Esophagus squamous epithelium (tissue), 5 donors: ENCODE data around the gene GNPDA2. TPM values are rescaled to one million over a fixed set of nuclear protein-coding genes. Genes with fewer than 3 reads are reported as not detected.

ENCODE experiments used
- DNase-seq: peaks from one replicate; lab custom pipeline; 2025; lab: John Stamatoyannopoulos, UW
- H3K27ac ChIP-seq, 4 donors: fragments of 200-600 bp; sonication (generic); one replicate each; pipeline ENCODE4 v1.5.1; 2016 to 2019; ENCODE audit warnings: mild to moderate bottlenecking in 1 of 4
- H3K27me3 ChIP-seq, 4 donors: fragments of 200-600 bp; sonication (generic); 1 replicate in 3 of 4; 2 replicates in 1 of 4; pipeline versions ENCODE4 v1.5.1 to v1.6.0; 2017 to 2021; ENCODE audit warnings: antibody characterized with exemption in 1 of 4
- H3K36me3 ChIP-seq, 3 donors: fragments of 200-600 bp; sonication (generic); one replicate each; pipeline ENCODE4 v1.5.1; 2016 to 2019
- H3K4me1 ChIP-seq, 3 donors: fragments of 200-600 bp; sonication (generic); one replicate each; pipeline ENCODE4 v1.5.1; 2017 to 2019
- H3K4me3 ChIP-seq, 4 donors: fragments of 200-600 bp; sonication (generic); 1 replicate in 3 of 4; 2 replicates in 1 of 4; pipeline ENCODE4 v1.5.1; 2016 to 2019; ENCODE audit warnings: mild to moderate bottlenecking in 2 of 4, moderate library complexity in 1 of 4
- H3K9me3 ChIP-seq, 3 donors: fragments of 200-600 bp; sonication (generic); one replicate each; pipeline ENCODE4 v1.5.1; 2016 to 2019
- CTCF ChIP-seq, 6 experiments: fragments of 450-650 bp in 4 of 6; fragments of 200-600 bp in 2 of 6; sonication (generic) in 2 of 6; IDR thresholded peaks; one replicate each; pipeline ENCODE4 v1.5.1; 2016 to 2019; ENCODE audit warnings: antibody characterized with exemption in 6 of 6, mild to moderate bottlenecking in 4 of 6, moderate library complexity in 4 of 6
- POLR2A ChIP-seq, 4 donors: fragments of 450-650 bp; IDR thresholded peaks; one replicate each; pipeline ENCODE4 v1.6.1; 2017; ENCODE audit warnings: antibody characterized with exemption in 4 of 4, mild to moderate bottlenecking in 4 of 4, moderate library complexity in 3 of 4
- WGBS, 2 donors: methylation state at CpG; one replicate each; pipeline ENCODE4 v1.1.5; 2018; 5-methylcytosine and 5-hydroxymethylcytosine counted together
- intact Hi-C: fragments of 100-400 bp; cut with DNase I; formaldehyde crosslinking; loops from one replicate; pipeline ENCODE4 v1.15.0; 2022
- total RNA-seq, 4 donors: library from RNA; depleted of rRNA; stranded (reverse); fragments of >200 nt; gene quantifications; one replicate each; pipeline ENCODE4 v1.1.0, GENCODE V29; 2016
- donor health status: DM: yes; HTN: yes; CAD: no.

GNPDA2 gene
- total RNA-seq, 4 donors from 2014 or later: 4.0 to 15.4 (median 10.4) TPM

- TF ChIP-seq POLR2A (IDR thresholded peaks at IDR 0.05): no peak
- no peak for TF ChIP-seq CTCF (IDR thresholded peaks at IDR 0.05)
- H3K4me3 ChIP-seq: no peak overlapping the region
- intact Hi-C loops: no loop called here
- WGBS, 2 donors: 91 to 100% methylated on average over 1 of the region's 1 CpG
- H3K9me3 ChIP-seq: no peaks in the 10 kb centered on the region
- H3K36me3 ChIP-seq: peaks cover 0 to 94% (median 4%) of the 10 kb centered on the region in 3 donors
- no peaks in the 10 kb centered on the region for H3K27me3 ChIP-seq
- H3K4me1 ChIP-seq: no peaks in the 10 kb centered on the region
- no peak for DNase-seq
- H3K27ac ChIP-seq: no peak overlapping the region
These were observed 25.9 kb downstream of the GNPDA2 start for GRCh38 chr4:44700427-44700826.

GRCh38 chr4:44684648-44685047 is 41.7 kb downstream of the GNPDA2 start:
- Histone ChIP-seq H3K27ac (no peak overlapping the region), H3K4me3 (no peak overlapping the region), H3K4me1 (peaks cover 5 to 22% (median 14%) of the 10 kb centered on the region in 3 donors), H3K36me3 (peaks cover 7 to 82% (median 24%) of the 10 kb centered on the region in 3 donors), H3K9me3 (no peaks in the 10 kb centered on the region), H3K27me3 (no peaks in the 10 kb centered on the region)
- WGBS, 2 donors: 87 to 97% methylated on average over 1 of the region's 1 CpG
- intact Hi-C loops: no loop called here
- TF ChIP-seq CTCF (IDR thresholded peaks at IDR 0.05) (no peak), POLR2A (IDR thresholded peaks at IDR 0.05) (no peak)
- DNase-seq: no peak

DNA sequence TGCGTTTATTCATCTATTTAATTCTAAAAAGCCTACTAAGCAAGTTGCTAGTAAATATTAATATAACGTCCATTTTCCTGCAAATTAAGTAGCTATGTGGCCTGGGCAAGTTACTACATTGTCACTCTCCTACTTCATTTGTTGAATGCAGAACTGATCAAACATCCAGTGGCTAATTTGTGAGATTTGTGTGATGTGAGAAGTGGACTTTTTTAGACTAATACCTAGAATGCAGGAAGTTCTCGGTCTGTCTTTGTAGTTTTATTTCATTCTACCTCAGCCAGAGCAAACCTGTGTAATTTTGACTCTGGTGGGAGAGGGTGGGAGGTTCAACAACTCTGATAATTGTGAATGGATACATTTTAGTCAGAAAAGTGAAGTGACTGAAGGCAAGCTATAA is 47.3 kb downstream of the GNPDA2 start:
- TF ChIP-seq CTCF (IDR thresholded peaks at IDR 0.05) (no peak), POLR2A (IDR thresholded peaks at IDR 0.05) (no peak)
- H3K4me3 ChIP-seq: peak overlapping the region; percentile 84 to 86 (median 84)
- no peaks in the 10 kb centered on the region for H3K9me3 ChIP-seq
- DNase-seq: no peak
- peaks cover 12 to 40% (median 21%) of the 10 kb centered on the region in 3 donors for H3K4me1 ChIP-seq
- 2 to 10% methylated on average over 3 of the region's 3 CpGs for WGBS, 2 donors
- peak overlapping the region in 3 of 4 donors; percentile 92 to 94 (median 92) for H3K27ac ChIP-seq
- intact Hi-C loops: no loop called here
- H3K27me3 ChIP-seq: no peaks in the 10 kb centered on the region
- H3K36me3 ChIP-seq: peaks cover 0 to 27% (median 3%) of the 10 kb centered on the region in 3 donors

DNA sequence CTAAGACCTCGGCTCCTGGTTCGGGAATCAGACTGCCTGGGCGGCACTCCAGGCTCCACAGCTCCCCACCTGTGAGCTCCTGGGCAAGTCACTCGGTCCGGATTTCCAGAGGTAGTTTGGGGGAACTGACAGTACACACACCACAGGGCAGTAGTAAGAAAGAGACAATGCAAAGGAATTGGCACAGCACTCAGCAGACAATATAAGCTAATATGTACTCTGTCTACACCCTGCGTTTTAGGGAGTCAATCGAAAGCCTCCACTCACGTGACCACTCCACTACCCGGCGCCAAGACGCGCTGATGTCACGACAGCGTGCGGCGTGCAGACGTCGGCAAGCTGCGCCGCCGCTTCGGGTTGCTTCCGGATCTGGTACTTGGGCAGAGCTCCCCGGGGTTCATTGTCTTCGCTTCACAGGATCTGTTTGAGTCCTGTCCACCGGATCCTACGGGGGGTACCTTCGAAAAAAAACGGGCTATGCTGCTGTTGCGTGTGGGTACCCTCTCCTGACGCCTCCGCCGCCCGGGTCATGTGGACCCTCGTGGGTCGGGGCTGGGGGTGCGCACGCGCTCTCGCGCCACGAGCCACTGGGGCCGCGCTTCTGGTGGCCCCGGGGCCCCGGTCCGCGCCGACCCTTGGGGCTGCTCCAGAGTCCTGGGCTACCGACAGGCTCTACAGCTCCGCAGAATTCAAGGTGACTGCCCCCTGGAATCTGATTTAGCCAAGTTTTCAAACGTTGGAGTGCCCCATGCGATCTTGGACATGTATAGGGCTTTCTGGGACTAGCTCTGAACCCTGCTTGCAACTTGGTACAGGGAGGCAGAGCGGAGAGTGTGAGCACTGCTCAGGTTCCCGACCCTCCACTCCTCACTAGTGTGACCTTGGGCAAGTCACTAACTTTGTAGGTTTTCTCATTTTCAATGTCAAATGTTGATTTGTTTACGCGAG is 48.0 kb downstream of the GNPDA2 start, which contains the start of gene GUF1:
Gene GUF1 (plus strand): TSS at position 327 of the 948 bp plus-strand sequence. CDS start 203 bp downstream, at position 530.
- no peaks in the 10 kb centered on the region for H3K9me3 ChIP-seq
- peaks cover 0 to 20% (median under 1%) of the 10 kb centered on the region in 3 donors for H3K36me3 ChIP-seq
- DNase-seq: peak; percentile 52
- peaks cover 12 to 40% (median 21%) of the 10 kb centered on the region in 3 donors for H3K4me1 ChIP-seq
- intact Hi-C loops: no loop called here
- no peaks in the 10 kb centered on the region for H3K27me3 ChIP-seq
- TF ChIP-seq CTCF (IDR thresholded peaks at IDR 0.05): no peak
- peak in 1 of 4 donors; percentile 66 for TF ChIP-seq POLR2A (IDR thresholded peaks at IDR 0.05)
- peak within 1 kb of the TSS; percentile 84 to 86 (median 84) for H3K4me3 ChIP-seq
- peak within 1 kb of the TSS; percentile 92 to 94 (median 92) for H3K27ac ChIP-seq
- WGBS, 2 donors: 0 to 1% methylated on average over 9 to 28 of the region's 57 CpGs

- DNase-seq: no peak
- Histone ChIP-seq H3K27ac (no peak overlapping the region), H3K27me3 (no peaks in the 10 kb centered on the region), H3K36me3 (no peaks in the 10 kb centered on the region), H3K9me3 (no peaks in the 10 kb centered on the region), H3K4me3 (no peak overlapping the region), H3K4me1 (peaks cover 12 to 25% (median 14%) of the 10 kb centered on the region in 3 donors)
- TF ChIP-seq CTCF (IDR thresholded peaks at IDR 0.05) (no peak), POLR2A (IDR thresholded peaks at IDR 0.05) (no peak)
- WGBS, 2 donors: 72 to 77% methylated on average over 5 of the region's 5 CpGs
- intact Hi-C loops: no loop called here
These were observed 51.0 kb downstream of the GNPDA2 start for GRCh38 chr4:44675366-44675765.
